ENCODE data around the gene ADAP1.

- no peak for TF ChIP-seq CTCF (IDR thresholded peaks at IDR 0.05 in 2 of 3, conservative IDR thresholded peaks at IDR 0.05 in 1 of 3; ENCODE audit: borderline replicate concordance in 1 of 3, insufficient read depth in 1 of 3, low read depth in 2 of 3, low read length in 2 of 3)
- no peak for TF ChIP-seq POLR2AphosphoS5 (IDR thresholded peaks at IDR 0.05; ENCODE audit: low read depth, low read length)
- no peak for TF ChIP-seq ZBTB33 (IDR thresholded peaks at IDR 0.05; ENCODE audit: extremely low read depth, insufficient replicate concordance, low read length)
- TF ChIP-seq EZH2 (IDR thresholded peaks at IDR 0.05) = no peak
- no peak for TF ChIP-seq POLR2A (IDR thresholded peaks at IDR 0.05; ENCODE audit: borderline replicate concordance, extremely low read depth, insufficient read depth, insufficient read length)
- no peak for TF ChIP-seq CEBPB (IDR thresholded peaks at IDR 0.05; ENCODE audit: low read depth)
- no peak for TF ChIP-seq ATF3 (IDR thresholded peaks at IDR 0.05)
- TF ChIP-seq MAX (IDR thresholded peaks at IDR 0.05) = no peak
- no peak for TF ChIP-seq REST (IDR thresholded peaks at IDR 0.05; ENCODE audit: low read depth)
These were observed 51.5 kb downstream of the ADAP1 start for GRCh38 chr7:902996-903395.
